ENCODE measurements around the gene NKD2.

The NKD2 gene

GRCh38 chr5:1006656-1007071, 1.9 kb upstream of the NKD2 start:
- H3K9me2 ChIP-seq (replicated peaks; ENCODE audit: control insufficient read depth, low read length), result no peaks in the 10 kb centered on the region
- peaks cover 13% of the 10 kb centered on the region for H3K27me3 ChIP-seq (ENCODE audit: control insufficient read depth, low read length)
- no peaks in the 10 kb centered on the region for H3K9me3 ChIP-seq (ENCODE audit: control insufficient read depth, insufficient read depth, low read length)
- H3K27ac ChIP-seq (ENCODE audit: low read depth, low read length), result no peak overlapping the region
- H4K20me1 ChIP-seq (ENCODE audit: control insufficient read depth, insufficient read depth, low read depth, low read length), result no peaks in the 10 kb centered on the region
- no peak overlapping the region for H3K4me2 ChIP-seq (ENCODE audit: low read length)
- H3K4me1 ChIP-seq (ENCODE audit: control insufficient read depth, low read length), result peaks cover 3% of the 10 kb centered on the region; the same call in 1 of the 2 replicates
- H3K79me2 ChIP-seq (ENCODE audit: control insufficient read depth, low read length), result no peaks in the 10 kb centered on the region
- no peaks in the 10 kb centered on the region for H3K36me3 ChIP-seq (ENCODE audit: control insufficient read depth, low read length)
- H3F3A ChIP-seq (ENCODE audit: control insufficient read depth, insufficient read depth), result peaks cover 2% of the 10 kb centered on the region; the same call in 1 of the 2 replicates
- no peak overlapping the region for H3K4me3 ChIP-seq (ENCODE audit: low read length)
- no peak for TF ChIP-seq CTCF (IDR thresholded peaks at IDR 0.05; ENCODE audit: low read depth, low read length, poor library complexity, severe bottlenecking)

GRCh38 chr5:1007221-1007680, 1.4 kb upstream of the NKD2 start:
- Histone ChIP-seq H3K9me3 (ENCODE audit: control insufficient read depth, insufficient read depth, low read length) (no peaks in the 10 kb centered on the region), H3K9me2 (replicated peaks; ENCODE audit: control insufficient read depth, low read length) (no peaks in the 10 kb centered on the region), H3K36me3 (ENCODE audit: control insufficient read depth, low read length) (no peaks in the 10 kb centered on the region), H3K4me1 (ENCODE audit: control insufficient read depth, low read length) (peaks cover 3% of the 10 kb centered on the region; the same call in 1 of the 2 replicates), H3K27ac (ENCODE audit: low read depth, low read length) (no peak overlapping the region), H4K20me1 (ENCODE audit: control insufficient read depth, insufficient read depth, low read depth, low read length) (no peaks in the 10 kb centered on the region), H3K4me2 (ENCODE audit: low read length) (no peak overlapping the region), H3K27me3 (ENCODE audit: control insufficient read depth, low read length) (peaks cover 13% of the 10 kb centered on the region), H3K4me3 (ENCODE audit: low read length) (no peak overlapping the region), H3K79me2 (ENCODE audit: control insufficient read depth, low read length) (no peaks in the 10 kb centered on the region), H3F3A (ENCODE audit: control insufficient read depth, insufficient read depth) (peaks cover 2% of the 10 kb centered on the region; the same call in 1 of the 2 replicates)
- TF ChIP-seq EZH2phosphoT487 (IDR thresholded peaks at IDR 0.05; ENCODE audit: borderline replicate concordance, low read length), result no peak
- no peak for TF ChIP-seq CTCF (IDR thresholded peaks at IDR 0.05; ENCODE audit: low read depth, low read length, poor library complexity, severe bottlenecking)

GRCh38 chr5:1007681-1008450, 736 bp upstream of the NKD2 start:
- Histone ChIP-seq H4K20me1 (ENCODE audit: control insufficient read depth, insufficient read depth, low read depth, low read length) (no peaks in the 10 kb centered on the region), H3K9me2 (replicated peaks; ENCODE audit: control insufficient read depth, low read length) (no peaks in the 10 kb centered on the region), H3K36me3 (ENCODE audit: control insufficient read depth, low read length) (no peaks in the 10 kb centered on the region), H3K9me3 (ENCODE audit: control insufficient read depth, insufficient read depth, low read length) (no peaks in the 10 kb centered on the region), H3F3A (ENCODE audit: control insufficient read depth, insufficient read depth) (peaks cover 2% of the 10 kb centered on the region; the same call in 1 of the 2 replicates), H3K4me3 (ENCODE audit: low read length) (no peak overlapping the region), H3K27me3 (ENCODE audit: control insufficient read depth, low read length) (peaks cover 13% of the 10 kb centered on the region), H3K4me1 (ENCODE audit: control insufficient read depth, low read length) (peaks cover 3% of the 10 kb centered on the region; the same call in 1 of the 2 replicates), H3K4me2 (ENCODE audit: low read length) (no peak overlapping the region), H3K27ac (ENCODE audit: low read depth, low read length) (no peak overlapping the region), H3K79me2 (ENCODE audit: control insufficient read depth, low read length) (no peaks in the 10 kb centered on the region)
- no peak for TF ChIP-seq EZH2phosphoT487 (IDR thresholded peaks at IDR 0.05; ENCODE audit: borderline replicate concordance, low read length)
- TF ChIP-seq CTCF (IDR thresholded peaks at IDR 0.05; ENCODE audit: low read depth, low read length, poor library complexity, severe bottlenecking), result no peak

Data from DOHH2 (cell line).